Choroid plexus epithelial cell (primary cell): ENCODE measurements around the gene SMAP1.

Source experiments
- DNase-seq: peaks from one replicate; pipeline ENCODE4 v3.0.0-alpha.2; 2010; ENCODE audit warnings: low read depth
- H3K4me3 ChIP-seq: 2 replicates; pipeline ENCODE4 v1.5.1; 2011; ENCODE audit warnings: low read depth, mild to moderate bottlenecking, control low read depth, low read length, moderate library complexity
- CTCF ChIP-seq: conservative IDR thresholded peaks from 2 replicates; pipeline ENCODE4 v1.5.1; 2011; ENCODE audit warnings: low read depth, mild to moderate bottlenecking, control low read depth, inconsistent platforms, low read length, moderate library complexity

Gene SMAP1

GRCh38 chr6:70834520-70834919, 166.8 kb downstream of the SMAP1 start:
- DNase-seq = peak; percentile 74
- no peak for TF ChIP-seq CTCF

GRCh38 chr6:70838907-70839285, 171.2 kb downstream of the SMAP1 start:
- H3K4me3 ChIP-seq = no peak overlapping the region
- peak; percentile 27 for DNase-seq
- no peak for TF ChIP-seq CTCF

More at GRCh38 chr6:70834520-70834919, 166.8 kb downstream of the SMAP1 start:
- no peak overlapping the region for H3K4me3 ChIP-seq

- DNase-seq = peak; percentile 26
- no peak for TF ChIP-seq CTCF
- H3K4me3 ChIP-seq = no peak overlapping the region
Observed at GRCh38 chr6:70839286-70840266, 171.9 kb downstream of the SMAP1 start.

- no peak for TF ChIP-seq CTCF
- DNase-seq = no peak
- no peak overlapping the region for H3K4me3 ChIP-seq
Observed at GRCh38 chr6:70841112-70841511, 173.4 kb downstream of the SMAP1 start.

GRCh38 chr6:70842541-70842940, 174.9 kb downstream of the SMAP1 start:
- H3K4me3 ChIP-seq = no peak overlapping the region
- TF ChIP-seq CTCF = no peak
- no peak for DNase-seq

- H3K4me3 ChIP-seq = no peak overlapping the region
- DNase-seq = no peak
- TF ChIP-seq CTCF = no peak
Observed at GRCh38 chr6:70843328-70843918, 175.7 kb downstream of the SMAP1 start.

- TF ChIP-seq CTCF = no peak
- no peak overlapping the region for H3K4me3 ChIP-seq
- DNase-seq = no peak
Observed at GRCh38 chr6:70844301-70844700, 176.6 kb downstream of the SMAP1 start.
